Common myeloid progenitor, CD34-positive (primary cell): ENCODE measurements around the gene PALS1.

Experiments used
- CTCF ChIA-PET: fragments of 350-600 bp; sonication (Branson Sonifier 250); formaldehyde crosslinking; loops from one replicate; lab custom pipeline; 2021; ENCODE audit warnings: antibody characterized with exemption; lab: Charles Lee
- POLR2A ChIA-PET: fragments of 350-600 bp; sonication (Branson Sonifier 250); formaldehyde crosslinking; loops from one replicate; lab custom pipeline; 2021; ENCODE audit warnings: antibody characterized with exemption; lab: Charles Lee
- DNase-seq, 3 donors: peaks; one replicate each; pipeline versions ENCODE4 v3.0.0 to v3.0.0-alpha.2; 2013
- H3K27ac ChIP-seq, 2 experiments: 1 replicate in 1 of 2; 2 replicates in 1 of 2; pipeline ENCODE4 v1.7.0; 2013; ENCODE audit warnings: inconsistent platforms in 2 of 2, low read length in 2 of 2, mild to moderate bottlenecking in 2 of 2, low read depth in 1 of 2, moderate library complexity in 1 of 2; ENCODE audit not compliant: severe bottlenecking in 2 of 2, insufficient read depth in 1 of 2, poor library complexity in 1 of 2
- H3K27me3 ChIP-seq, 5 experiments: replicated peaks in 2 of 5; 1 replicate in 3 of 5; 2 replicates in 2 of 5; pipeline versions ENCODE4 v1.6.1 to v1.7.0; 2013; ENCODE audit warnings: low read length in 4 of 5, mild to moderate bottlenecking in 2 of 5, moderate library complexity in 2 of 5, inconsistent platforms in 1 of 5; ENCODE audit not compliant: insufficient read depth in 5 of 5, control insufficient read depth in 4 of 5
- H3K36me3 ChIP-seq, 4 experiments: 1 replicate in 2 of 4; 2 replicates in 2 of 4; pipeline versions ENCODE4 v1.6.1 to v1.7.0; 2013; ENCODE audit warnings: low read length in 3 of 4, control low read depth in 1 of 4, mild to moderate bottlenecking in 1 of 4; ENCODE audit not compliant: control insufficient read depth in 4 of 4, insufficient read depth in 4 of 4
- H3K4me1 ChIP-seq, 4 experiments: 1 replicate in 3 of 4; 2 replicates in 1 of 4; pipeline versions ENCODE4 v1.6.1 to v1.7.1; 2013; ENCODE audit warnings: low read length in 3 of 4, mild to moderate bottlenecking in 3 of 4, control low read depth in 1 of 4, inconsistent platforms in 1 of 4, moderate library complexity in 1 of 4; ENCODE audit not compliant: control insufficient read depth in 4 of 4, insufficient read depth in 4 of 4; ENCODE audit errors: control extremely low read depth in 1 of 4
- H3K4me3 ChIP-seq, 7 experiments: 1 replicate in 4 of 7; 2 replicates in 3 of 7; pipeline versions ENCODE4 v1.5.1 to v1.7.0; 2013; ENCODE audit warnings: mild to moderate bottlenecking in 7 of 7, low read length in 6 of 7, moderate library complexity in 6 of 7, inconsistent platforms in 2 of 7, low read depth in 2 of 7, control low read depth in 1 of 7; ENCODE audit not compliant: insufficient read depth in 4 of 7, control insufficient read depth in 1 of 7; ENCODE audit errors: extremely low read depth in 1 of 7
- H3K9me3 ChIP-seq, 5 experiments: 1 replicate in 4 of 5; 2 replicates in 1 of 5; pipeline versions ENCODE4 v1.6.1 to v1.7.1; 2013; ENCODE audit warnings: low read length in 4 of 5, mild to moderate bottlenecking in 2 of 5, inconsistent platforms in 1 of 5, low read depth in 1 of 5, moderate library complexity in 1 of 5; ENCODE audit not compliant: control insufficient read depth in 4 of 5, insufficient read depth in 2 of 5; ENCODE audit errors: control extremely low read depth in 1 of 5
- WGBS: methylation state at CpG from one replicate; pipeline ENCODE4 v1.1.5; 2013; ENCODE audit not compliant: insufficient coverage; 5-methylcytosine and 5-hydroxymethylcytosine counted together

The PALS1 gene

DNA sequence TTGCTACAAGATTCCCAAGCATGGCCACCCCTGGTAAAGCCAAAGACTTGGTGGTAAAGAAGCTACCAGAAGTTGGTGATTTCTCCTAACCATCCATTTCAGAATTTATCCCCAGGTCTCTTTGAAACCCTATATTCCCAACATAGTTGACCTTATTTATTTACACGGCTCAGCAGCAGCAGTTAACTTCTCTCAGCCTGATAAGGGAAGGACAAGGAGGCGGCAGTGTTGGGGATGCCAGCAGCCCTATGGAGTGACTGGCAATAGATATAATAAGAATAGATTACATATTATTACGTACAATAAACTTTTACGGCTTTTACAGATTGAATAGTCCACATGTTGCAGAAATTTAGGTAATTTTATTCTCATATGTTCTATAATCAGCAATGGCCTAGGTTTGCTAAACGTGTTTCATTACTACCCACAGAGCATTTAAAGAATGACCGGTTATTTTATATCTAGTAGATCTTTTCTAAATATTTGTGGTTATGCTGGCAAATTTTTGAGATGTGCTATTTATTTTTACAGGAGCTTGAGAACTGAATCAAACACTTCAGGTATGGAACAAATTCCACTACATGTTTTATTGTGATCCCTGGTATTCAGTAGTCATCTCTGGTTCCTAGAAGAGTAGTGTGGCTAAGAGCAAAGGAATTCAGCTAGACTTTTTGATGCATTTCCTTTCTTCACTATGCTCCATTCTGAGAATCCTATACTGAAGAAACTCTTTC, 19.8 kb upstream of the PALS1 start:
- Histone ChIP-seq H3K27ac (no peak overlapping the region), H3K9me3 (peaks cover 0 to 2% (median 0%) of the 10 kb centered on the region in 5 experiments), H3K27me3 (no peaks in the 10 kb centered on the region), H3K4me3 (no peak overlapping the region), H3K36me3 (no peaks in the 10 kb centered on the region), H3K4me1 (no peaks in the 10 kb centered on the region)
- no CpG with 5 or more reads among the region's 6 CpGs for WGBS
- CTCF ChIA-PET = interaction anchor here (0.6 kb wide), 1 partner anchor 101 kb away, joined by 3 read pairs; no protein-coding TSS in a partner anchor
- POLR2A ChIA-PET = interaction anchor here (0.6 kb wide), 1 partner anchor 25 kb away, joined by 3 read pairs; no protein-coding TSS in a partner anchor
- DNase-seq = no peak

DNA sequence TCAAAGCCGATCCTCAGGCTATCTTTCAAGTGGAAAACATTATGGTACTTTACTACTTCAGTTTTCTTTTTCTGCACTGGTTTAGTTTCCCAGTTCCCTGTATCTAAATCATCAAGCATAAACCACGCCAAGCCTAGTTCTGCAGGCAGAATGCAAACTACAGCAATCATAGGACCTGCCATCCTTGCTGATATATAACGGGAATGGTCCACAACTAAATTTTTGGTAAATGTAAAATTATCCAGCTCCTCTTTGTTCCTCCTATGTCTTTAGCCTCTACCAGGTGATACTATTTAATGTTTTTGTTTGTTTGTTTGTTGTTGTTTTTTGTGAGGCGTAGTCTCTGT, 19.3 kb upstream of the PALS1 start:
- ChIA-PET POLR2A (interaction anchor here (0.6 kb wide), 1 partner anchor 26 kb away, joined by 3 read pairs; no protein-coding TSS in a partner anchor), CTCF (no interaction called here)
- Histone ChIP-seq H3K27ac (no peak overlapping the region), H3K4me3 (no peak overlapping the region), H3K27me3 (no peaks in the 10 kb centered on the region), H3K36me3 (no peaks in the 10 kb centered on the region), H3K9me3 (no peaks in the 10 kb centered on the region), H3K4me1 (no peaks in the 10 kb centered on the region)
- no peak for DNase-seq
- 93% methylated on average over 3 of the region's 4 CpGs for WGBS

DNA sequence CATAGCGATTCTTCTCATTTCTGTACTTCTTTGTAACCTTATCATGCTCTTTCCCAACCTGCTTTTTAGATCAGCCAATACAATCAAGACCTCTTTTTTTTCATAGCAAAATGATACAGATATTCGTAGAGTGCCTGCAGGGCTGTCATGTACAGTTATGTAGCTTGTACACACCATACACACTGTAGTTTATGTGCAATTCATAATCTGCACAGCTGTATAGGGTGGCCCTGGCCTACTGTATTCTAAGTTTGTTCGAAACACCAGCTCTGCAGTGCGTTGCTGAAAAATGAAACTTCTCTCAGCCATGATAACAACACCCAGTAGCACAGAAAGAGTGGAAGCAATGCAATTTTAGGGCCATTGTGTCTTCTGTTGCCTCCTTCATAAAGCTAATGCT, 15.7 kb upstream of the PALS1 start:
- no peaks in the 10 kb centered on the region for H3K9me3 ChIP-seq
- CTCF ChIA-PET = interaction anchor here (1.6 kb wide), 1 partner anchor 38 kb away, joined by 3 read pairs; no protein-coding TSS in a partner anchor
- no peak for DNase-seq
- no peaks in the 10 kb centered on the region for H3K36me3 ChIP-seq
- 94% methylated on average over 2 of the region's 4 CpGs for WGBS
- no peak overlapping the region for H3K4me3 ChIP-seq
- H3K27me3 ChIP-seq = no peaks in the 10 kb centered on the region
- H3K27ac ChIP-seq = no peak overlapping the region
- no peaks in the 10 kb centered on the region for H3K4me1 ChIP-seq
- POLR2A ChIA-PET = no interaction called here

DNA sequence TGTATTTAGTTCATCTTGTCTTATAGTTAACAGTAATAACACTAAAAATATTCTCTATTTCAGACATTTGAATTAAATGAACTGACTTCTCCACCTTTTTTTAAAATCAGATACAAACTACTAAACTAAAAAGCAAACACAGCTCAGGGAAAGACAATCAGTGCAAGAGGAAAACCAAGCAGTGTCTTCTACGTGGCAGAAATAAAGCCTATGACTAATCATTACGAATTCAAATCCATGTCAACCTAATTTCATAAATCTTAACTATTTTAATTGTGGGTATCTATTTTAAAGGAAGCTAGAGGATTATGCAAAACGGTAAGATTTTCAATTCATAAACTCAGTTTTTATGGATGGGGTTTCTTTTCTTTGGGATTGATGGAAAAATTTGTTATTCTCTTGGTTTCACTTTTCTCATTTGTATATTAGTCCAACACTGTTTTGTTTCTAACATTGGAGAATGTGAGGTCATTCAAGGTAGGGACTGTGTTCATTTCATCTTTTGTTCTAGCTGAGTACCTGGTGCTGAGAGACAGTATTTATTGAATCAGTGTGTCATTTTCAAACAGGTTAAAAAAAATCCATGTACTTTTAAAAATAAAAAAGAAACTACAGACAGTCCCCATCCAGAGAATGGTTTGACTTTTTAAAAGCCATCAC, 12.8 kb upstream of the PALS1 start:
- H3K27ac ChIP-seq = no peak overlapping the region

DNA sequence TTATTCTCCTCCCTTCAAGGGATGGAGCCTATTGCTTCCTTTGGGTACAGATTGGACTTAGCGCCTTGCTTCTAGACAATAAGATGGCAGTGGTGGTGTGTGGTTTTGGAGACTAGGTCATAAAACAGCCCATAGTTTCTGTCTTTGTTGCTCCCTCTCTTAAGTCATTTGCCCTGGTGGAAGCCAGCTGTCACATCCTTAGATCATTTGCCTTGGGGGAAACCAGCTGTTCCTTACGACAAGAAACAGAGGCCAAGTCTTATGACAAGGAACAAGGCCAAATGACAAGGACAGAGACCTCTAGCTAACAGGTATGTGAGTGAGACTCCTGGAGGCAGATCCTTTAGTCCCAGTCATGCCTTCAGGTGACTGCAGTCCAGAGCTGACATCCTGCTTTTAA, 9.2 kb upstream of the PALS1 start:
- ChIA-PET POLR2A (no interaction called here), CTCF (interaction anchor here (1.5 kb wide), 1 partner anchor 65 kb away, joined by 3 read pairs; no protein-coding TSS in a partner anchor)
- DNase-seq = peak in 1 of 3 donors; percentile 13
- no peak overlapping the region for H3K27ac ChIP-seq
- no peaks in the 10 kb centered on the region for H3K36me3 ChIP-seq
- H3K4me3 ChIP-seq = no peak overlapping the region
- H3K4me1 ChIP-seq = no peaks in the 10 kb centered on the region
- no peaks in the 10 kb centered on the region for H3K27me3 ChIP-seq
- no peaks in the 10 kb centered on the region for H3K9me3 ChIP-seq
- 100% methylated on average over 1 of the region's 2 CpGs for WGBS

More for the DNA sequence above, 12.8 kb upstream of the PALS1 start:
- ChIA-PET CTCF (interaction anchor here (1.3 kb wide), 1 partner anchor 18 kb away, joined by 3 read pairs; no protein-coding TSS in a partner anchor), POLR2A (no interaction called here)
- no CpG with 5 or more reads among the region's 3 CpGs for WGBS
- no peak overlapping the region for H3K4me3 ChIP-seq
- no peaks in the 10 kb centered on the region for H3K36me3 ChIP-seq
- no peak for DNase-seq
- H3K4me1 ChIP-seq = no peaks in the 10 kb centered on the region
- H3K9me3 ChIP-seq = no peaks in the 10 kb centered on the region
- no peaks in the 10 kb centered on the region for H3K27me3 ChIP-seq

DNA sequence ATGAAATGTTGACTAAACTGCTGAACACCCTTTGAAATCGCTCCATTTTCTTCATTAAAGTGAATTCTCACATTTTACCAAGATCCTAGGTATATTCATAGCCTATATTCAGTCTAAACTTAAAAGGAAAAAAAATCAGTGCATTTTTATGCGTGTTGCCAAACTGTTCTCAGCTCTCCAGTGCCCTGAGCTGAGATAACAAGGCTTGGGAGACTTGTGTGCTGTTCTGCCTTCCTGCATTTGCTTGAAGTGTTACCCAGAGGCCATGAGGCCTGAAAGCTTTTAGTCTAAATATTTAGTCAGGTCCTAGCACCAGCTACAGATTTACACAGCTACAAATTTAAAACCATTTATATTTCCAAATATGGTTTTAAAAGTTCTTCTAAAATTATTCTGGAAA, 8.6 kb upstream of the PALS1 start:
- Histone ChIP-seq H3K4me3 (no peak overlapping the region), H3K4me1 (no peaks in the 10 kb centered on the region), H3K27ac (no peak overlapping the region), H3K27me3 (no peaks in the 10 kb centered on the region), H3K36me3 (no peaks in the 10 kb centered on the region), H3K9me3 (no peaks in the 10 kb centered on the region)
- ChIA-PET POLR2A (interaction anchor here (0.7 kb wide), 1 partner anchor 10 kb away, joined by 3 read pairs; no protein-coding TSS in a partner anchor), CTCF (interaction anchor here (1.5 kb wide), 1 partner anchor 66 kb away, joined by 3 read pairs; no protein-coding TSS in a partner anchor)
- no peak for DNase-seq
- WGBS = 100% methylated on average over 1 of the region's 2 CpGs

DNA sequence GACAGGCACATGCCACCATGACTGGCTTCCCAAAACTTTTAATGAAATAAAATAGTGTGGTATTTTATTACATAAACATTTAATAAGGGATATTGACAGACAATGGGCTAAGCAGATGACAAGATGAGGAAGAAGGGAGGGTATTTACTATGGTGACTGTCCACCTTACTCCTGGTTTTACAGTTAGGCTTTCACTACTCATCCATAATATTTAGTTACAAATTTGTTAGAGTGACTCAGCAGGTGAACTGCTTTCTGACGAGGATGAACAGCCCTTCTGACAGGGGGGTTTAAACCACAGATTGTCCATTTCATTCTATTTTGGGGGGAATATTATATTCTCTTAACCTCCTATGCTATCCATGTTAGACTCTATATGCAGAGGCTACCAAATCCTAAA, 3.6 kb upstream of the PALS1 start:
- ChIA-PET POLR2A (no interaction called here), CTCF (no interaction called here)
- H3K4me3 ChIP-seq = no peak overlapping the region
- H3K36me3 ChIP-seq = no peaks in the 10 kb centered on the region
- DNase-seq = peak in 1 of 3 donors; percentile 4
- H3K27me3 ChIP-seq = peaks cover 0 to 7% (median 0%) of the 10 kb centered on the region in 5 experiments
- no CpG with 5 or more reads among the region's 1 CpG for WGBS
- H3K27ac ChIP-seq = no peak overlapping the region
- peaks cover 4 to 18% (median 12%) of the 10 kb centered on the region in 4 experiments for H3K4me1 ChIP-seq
- H3K9me3 ChIP-seq = no peaks in the 10 kb centered on the region
